Liver (tissue), 9 donors: ENCODE data around the gene NOC2L. TPM values are rescaled to one million over a fixed set of nuclear protein-coding genes. Genes with fewer than 3 reads are reported as not detected.

Experiments used
- DNase-seq: peaks from one replicate; pipeline ENCODE4 v3.0.0-alpha.2; 2017; ENCODE audit warnings: low spot score
- H3K27ac ChIP-seq, 2 donors: one replicate each; pipeline ENCODE4 v1.7.0; 2013; ENCODE audit warnings: inconsistent platforms in 2 of 2, low read length in 2 of 2, control low read depth in 1 of 2, low read depth in 1 of 2, mild to moderate bottlenecking in 1 of 2
- H3K27me3 ChIP-seq, 4 donors: one replicate each; pipeline versions ENCODE4 v1.6.1 to v1.7.0; 2013; ENCODE audit warnings: low read length in 3 of 4, inconsistent platforms in 1 of 4, mild to moderate bottlenecking in 1 of 4, moderate library complexity in 1 of 4; ENCODE audit not compliant: control insufficient read depth in 4 of 4, insufficient read depth in 4 of 4
- H3K36me3 ChIP-seq, 4 donors: one replicate each; pipeline versions ENCODE4 v1.6.1 to v1.7.0; 2013; ENCODE audit warnings: low read length in 3 of 4, mild to moderate bottlenecking in 3 of 4, low read depth in 1 of 4, moderate library complexity in 1 of 4; ENCODE audit not compliant: control insufficient read depth in 4 of 4, insufficient read depth in 3 of 4
- H3K4me1 ChIP-seq, 4 donors: one replicate each; pipeline versions ENCODE4 v1.6.1 to v1.7.0; 2013; ENCODE audit warnings: low read length in 3 of 4, mild to moderate bottlenecking in 3 of 4, moderate library complexity in 1 of 4; ENCODE audit not compliant: control insufficient read depth in 4 of 4, insufficient read depth in 4 of 4
- H3K4me3 ChIP-seq, 3 donors: one replicate each; pipeline versions ENCODE4 v1.6.1 to v1.7.0; 2013; ENCODE audit warnings: low read length in 3 of 3, control low read depth in 1 of 3, low read depth in 1 of 3, mild to moderate bottlenecking in 1 of 3
- H3K9ac ChIP-seq, 2 donors: one replicate each; pipeline ENCODE4 v1.7.0; 2013; ENCODE audit warnings: low read length in 2 of 2, mild to moderate bottlenecking in 2 of 2, moderate library complexity in 2 of 2, control low read depth in 1 of 2, low read depth in 1 of 2
- H3K9me3 ChIP-seq, 4 donors: one replicate each; pipeline versions ENCODE4 v1.6.1 to v1.7.0; 2013; ENCODE audit warnings: low read length in 3 of 4; ENCODE audit not compliant: control insufficient read depth in 4 of 4
- ATF3 ChIP-seq: IDR thresholded peaks from 2 replicates; pipeline ENCODE4 v1.6.1; 2016; ENCODE audit warnings: antibody characterized with exemption
- CTCF ChIP-seq: fragments of 150-350 bp; IDR thresholded peaks from 2 replicates; pipeline ENCODE4 v1.5.1; 2017; ENCODE audit warnings: improper control_type of control experiment, low read depth, low read length; ENCODE audit not compliant: missing input control
- EGR1 ChIP-seq, 2 donors: IDR thresholded peaks; 2 replicates each; pipeline ENCODE4 v1.6.1; 2016 to 2018; ENCODE audit warnings: antibody characterized with exemption in 2 of 2, low read depth in 2 of 2
- FOXA1 ChIP-seq: IDR thresholded peaks from 2 replicates; pipeline ENCODE4 v1.6.1; 2016; ENCODE audit warnings: antibody characterized with exemption
- FOXA2 ChIP-seq: IDR thresholded peaks from 2 replicates; pipeline ENCODE4 v1.6.1; 2016; ENCODE audit warnings: antibody characterized with exemption
- GABPA ChIP-seq, 2 donors: IDR thresholded peaks in 1 of 2; conservative IDR thresholded peaks in 1 of 2; 2 replicates each; pipeline ENCODE4 v1.6.1; 2016; ENCODE audit warnings: antibody characterized with exemption in 2 of 2, mild to moderate bottlenecking in 1 of 2, moderate library complexity in 1 of 2
- HNF4A ChIP-seq, 2 donors: conservative IDR thresholded peaks; 2 replicates each; pipeline ENCODE4 v1.6.1; 2016; ENCODE audit warnings: antibody characterized with exemption in 2 of 2, mild to moderate bottlenecking in 2 of 2
- HNF4G ChIP-seq: IDR thresholded peaks from 2 replicates; pipeline ENCODE4 v1.6.1; 2016; ENCODE audit warnings: antibody characterized with exemption
- JUND ChIP-seq, 2 donors: IDR thresholded peaks; 2 replicates each; pipeline ENCODE4 v1.6.1; 2016; ENCODE audit warnings: antibody characterized with exemption in 2 of 2
- MAX ChIP-seq: IDR thresholded peaks from 2 replicates; pipeline ENCODE4 v1.6.1; 2016; ENCODE audit warnings: antibody characterized with exemption
- NR2F2 ChIP-seq: IDR thresholded peaks from 2 replicates; pipeline ENCODE4 v1.6.1; 2016; ENCODE audit warnings: antibody characterized with exemption
- RAD21 ChIP-seq, 2 donors: IDR thresholded peaks; 2 replicates each; pipeline ENCODE4 v1.6.1; 2016; ENCODE audit warnings: antibody characterized with exemption in 2 of 2, mild to moderate bottlenecking in 2 of 2
- REST ChIP-seq: IDR thresholded peaks from 2 replicates; pipeline ENCODE4 v1.6.1; 2016; ENCODE audit warnings: antibody characterized with exemption, mild to moderate bottlenecking
- RXRA ChIP-seq, 2 donors: IDR thresholded peaks; 2 replicates each; pipeline ENCODE4 v1.6.1; 2017 to 2018; ENCODE audit warnings: antibody characterized with exemption in 2 of 2, mild to moderate bottlenecking in 1 of 2
- SP1 ChIP-seq: IDR thresholded peaks from 2 replicates; pipeline ENCODE4 v1.6.1; 2018; ENCODE audit warnings: antibody characterized with exemption, mild to moderate bottlenecking
- TAF1 ChIP-seq: conservative IDR thresholded peaks from 2 replicates; pipeline ENCODE4 v1.6.1; 2016; ENCODE audit warnings: antibody characterized with exemption, mild to moderate bottlenecking
- YY1 ChIP-seq: IDR thresholded peaks from 2 replicates; pipeline ENCODE4 v1.6.1; 2016; ENCODE audit warnings: antibody characterized with exemption, mild to moderate bottlenecking
- ZBTB33 ChIP-seq: IDR thresholded peaks from 2 replicates; pipeline ENCODE4 v1.6.1; 2016; ENCODE audit warnings: antibody characterized with exemption
- WGBS: extraction: QIAGEN DNeasy Blood & Tissue Kit; methylation state at CpG from one replicate; pipeline ENCODE4 v1.1.7; 2013; 5-methylcytosine and 5-hydroxymethylcytosine counted together
- polyA plus RNA-seq, 2 donors: library from polyadenylated mRNA; stranded (reverse) in 1 of 2; unstranded in 1 of 2; fragments of 200-250 nt in 1 of 2; fragments of >200 nt in 1 of 2; fragmentation: Nextera tagmentation in 1 of 2; extraction: Ambion mirVana in 1 of 2; gene quantifications; one replicate each; pipeline versions ENCODE4 v1.2.1 to v1.2.3, GENCODE V29; 2013 to 2015
- total RNA-seq, 2 donors: library from RNA; depleted of rRNA; stranded (reverse); fragments of >200 nt; gene quantifications; one replicate each; pipeline ENCODE4 v1.2.3, GENCODE V29; 2014
- donor health status: healthy.
- donor health status: healthy.
- donor health status: healthy.
- donor health status: healthy.
- donor health status: healthy.

Gene NOC2L
- total and polyA plus RNA-seq, 4 donors: 17.1 to 34.5 (median 30.0) TPM

- Histone ChIP-seq H3K27ac (no peak overlapping the region), H3K4me1 (peaks cover 16 to 46% (median 23%) of the 10 kb centered on the region in 4 donors), H3K4me3 (no peak overlapping the region), H3K9me3 (no peaks in the 10 kb centered on the region), H3K27me3 (peaks cover 0 to 4% (median 1%) of the 10 kb centered on the region in 4 donors), H3K9ac (no peak overlapping the region), H3K36me3 (no peaks in the 10 kb centered on the region)
- 62% methylated on average over 15 of the region's 15 CpGs for WGBS
- no peak for DNase-seq
- TF ChIP-seq REST (no peak), SP1 (no peak), ZBTB33 (no peak), RXRA (IDR thresholded peaks at IDR 0.05) (no peak), FOXA1 (no peak), HNF4G (no peak), CTCF (peak; percentile 56), EGR1 (IDR thresholded peaks at IDR 0.05; ENCODE audit: low read depth in 2 of 2) (no peak), YY1 (no peak), MAX (no peak), TAF1 (no peak), HNF4A (conservative IDR thresholded peaks at IDR 0.05) (no peak), RAD21 (IDR thresholded peaks at IDR 0.05) (peak; percentile 71 to 79), NR2F2 (no peak), JUND (IDR thresholded peaks at IDR 0.05) (no peak), ATF3 (no peak), GABPA (IDR thresholded peaks at IDR 0.05 in 1 of 2, conservative IDR thresholded peaks at IDR 0.05 in 1 of 2) (no peak), FOXA2 (no peak)
Observed at GRCh38 chr1:938088-938683, 20.9 kb downstream of the NOC2L start.
